Ishikawa (cell line): Measurements from ENCODE around the gene MATN3.

ENCODE experiments used
- EP300 ChIP-seq: IDR thresholded peaks from 2 replicates; pipeline ENCODE4 v1.6.1; 2012; ENCODE audit warnings: borderline replicate concordance
- NFIC ChIP-seq: IDR thresholded peaks from 2 replicates; pipeline ENCODE4 v1.6.1; 2012
- RAD21 ChIP-seq: IDR thresholded peaks from 2 replicates; pipeline ENCODE4 v1.6.1; 2012; ENCODE audit warnings: low read depth
- YY1 ChIP-seq: IDR thresholded peaks from 2 replicates; pipeline ENCODE4 v1.6.1; 2012; ENCODE audit warnings: low read depth
- TF ChIP-seq, protein P1 (sequence below): IDR thresholded peaks from 2 replicates; pipeline ENCODE4 v1.6.1; 2012; ENCODE audit warnings: low read depth, mild to moderate bottlenecking
- TF ChIP-seq, protein P2 (sequence below): IDR thresholded peaks from 2 replicates; pipeline ENCODE4 v1.6.1; 2012

DNA sequence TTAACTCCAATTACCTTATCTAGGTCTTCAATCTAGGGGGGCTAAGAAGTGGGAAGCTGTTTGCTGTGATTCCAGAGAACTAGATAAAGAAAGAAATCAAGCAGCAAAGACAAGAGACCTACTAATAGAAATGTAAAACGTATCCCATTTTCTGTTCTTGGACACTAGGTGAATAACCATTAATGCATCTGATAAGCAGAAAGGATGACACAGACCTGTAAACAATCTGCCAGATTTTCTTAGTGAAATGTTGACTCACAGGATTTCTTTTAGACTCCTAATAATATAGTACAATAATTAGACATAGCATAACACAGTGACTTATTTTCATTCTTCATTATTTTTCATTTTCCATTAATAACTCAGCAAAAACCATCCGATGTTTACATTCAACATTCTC lies 23.9 kb downstream of the MATN3 start:
- TF ChIP-seq, protein P1, sequence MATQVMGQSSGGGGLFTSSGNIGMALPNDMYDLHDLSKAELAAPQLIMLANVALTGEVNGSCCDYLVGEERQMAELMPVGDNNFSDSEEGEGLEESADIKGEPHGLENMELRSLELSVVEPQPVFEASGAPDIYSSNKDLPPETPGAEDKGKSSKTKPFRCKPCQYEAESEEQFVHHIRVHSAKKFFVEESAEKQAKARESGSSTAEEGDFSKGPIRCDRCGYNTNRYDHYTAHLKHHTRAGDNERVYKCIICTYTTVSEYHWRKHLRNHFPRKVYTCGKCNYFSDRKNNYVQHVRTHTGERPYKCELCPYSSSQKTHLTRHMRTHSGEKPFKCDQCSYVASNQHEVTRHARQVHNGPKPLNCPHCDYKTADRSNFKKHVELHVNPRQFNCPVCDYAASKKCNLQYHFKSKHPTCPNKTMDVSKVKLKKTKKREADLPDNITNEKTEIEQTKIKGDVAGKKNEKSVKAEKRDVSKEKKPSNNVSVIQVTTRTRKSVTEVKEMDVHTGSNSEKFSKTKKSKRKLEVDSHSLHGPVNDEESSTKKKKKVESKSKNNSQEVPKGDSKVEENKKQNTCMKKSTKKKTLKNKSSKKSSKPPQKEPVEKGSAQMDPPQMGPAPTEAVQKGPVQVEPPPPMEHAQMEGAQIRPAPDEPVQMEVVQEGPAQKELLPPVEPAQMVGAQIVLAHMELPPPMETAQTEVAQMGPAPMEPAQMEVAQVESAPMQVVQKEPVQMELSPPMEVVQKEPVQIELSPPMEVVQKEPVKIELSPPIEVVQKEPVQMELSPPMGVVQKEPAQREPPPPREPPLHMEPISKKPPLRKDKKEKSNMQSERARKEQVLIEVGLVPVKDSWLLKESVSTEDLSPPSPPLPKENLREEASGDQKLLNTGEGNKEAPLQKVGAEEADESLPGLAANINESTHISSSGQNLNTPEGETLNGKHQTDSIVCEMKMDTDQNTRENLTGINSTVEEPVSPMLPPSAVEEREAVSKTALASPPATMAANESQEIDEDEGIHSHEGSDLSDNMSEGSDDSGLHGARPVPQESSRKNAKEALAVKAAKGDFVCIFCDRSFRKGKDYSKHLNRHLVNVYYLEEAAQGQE = no peak
- TF ChIP-seq YY1 = no peak
- TF ChIP-seq EP300 = no peak
- no peak for TF ChIP-seq RAD21
- TF ChIP-seq NFIC = no peak
- TF ChIP-seq, protein P2, sequence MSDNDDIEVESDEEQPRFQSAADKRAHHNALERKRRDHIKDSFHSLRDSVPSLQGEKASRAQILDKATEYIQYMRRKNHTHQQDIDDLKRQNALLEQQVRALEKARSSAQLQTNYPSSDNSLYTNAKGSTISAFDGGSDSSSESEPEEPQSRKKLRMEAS = no peak
